ENCODE results near the gene EMB. TPM values are rescaled to one million over a fixed set of nuclear protein-coding genes. Genes with fewer than 3 reads are reported as not detected.
"Not testable (repeated sequence)": the region's sequence is repeated elsewhere in the genome, so short reads cannot be mapped to it uniquely, and the experiment has no call there.

The EMB gene
- total and polyA plus RNA-seq, 2 experiments from 2014 or later: 8.0 to 9.8 TPM

DNA sequence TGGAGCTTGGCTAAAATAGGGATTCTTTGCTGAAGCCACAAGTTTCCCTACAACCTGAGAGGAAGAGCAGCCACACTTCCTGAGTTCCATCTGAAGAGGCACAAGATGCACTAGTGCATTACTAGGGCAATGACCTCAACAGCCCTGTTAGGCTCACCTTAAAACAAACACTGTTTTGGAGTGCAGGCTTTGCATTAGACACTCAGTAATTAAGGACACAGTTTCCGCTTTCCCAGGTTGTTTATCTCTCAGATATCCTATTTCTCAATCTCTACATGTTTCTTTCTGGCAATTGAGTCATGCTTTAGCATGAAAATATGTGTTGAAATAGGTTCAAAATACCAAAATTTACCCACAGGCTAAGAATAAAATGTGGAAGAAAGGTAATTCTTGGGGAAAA is 34.2 kb downstream of the EMB start:
- H3K27ac ChIP-seq: no peak overlapping the region
- H3K4me2 ChIP-seq: no peak overlapping the region

DNA sequence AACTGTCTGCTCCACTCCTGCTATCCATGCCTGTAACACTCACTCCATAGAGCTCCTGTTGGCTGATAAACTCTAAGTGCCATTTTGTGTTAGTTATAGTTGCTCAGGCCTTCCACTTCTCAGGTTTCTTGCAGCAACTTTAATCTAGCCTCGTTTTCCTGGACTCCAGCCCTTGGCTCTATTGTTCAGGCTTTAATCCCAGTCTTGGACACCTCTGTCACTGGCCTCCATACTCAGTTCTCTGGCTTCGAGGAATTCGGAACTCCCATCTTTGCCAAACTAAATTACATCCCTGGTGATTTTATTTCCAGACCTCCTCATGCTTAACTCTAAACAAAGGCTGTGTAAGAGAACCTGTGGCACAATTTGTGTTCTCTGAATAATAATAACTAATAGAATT is 39.8 kb downstream of the EMB start:
- Histone ChIP-seq H4K20me1 (ENCODE audit: insufficient read depth, poor library complexity, severe bottlenecking) (no peaks in the 10 kb centered on the region), H3K4me1 (ENCODE audit: insufficient read depth) (no peaks in the 10 kb centered on the region), H3K27ac (no peak overlapping the region), H3K36me3 (replicated peaks; ENCODE audit: insufficient read depth, low read depth) (no peaks in the 10 kb centered on the region), H3K9me2 (replicated peaks; ENCODE audit: insufficient read depth) (no peaks in the 10 kb centered on the region), H2AFZ (no peak overlapping the region), H3K27me3 (no peaks in the 10 kb centered on the region), H3K79me2 (no peaks in the 10 kb centered on the region), H3K4me3 (no peak overlapping the region), H3K4me2 (no peak overlapping the region), H3K9me3 (ENCODE audit: low read depth) (no peaks in the 10 kb centered on the region)
- 83% methylated on average over 3 of the region's 3 CpGs for WGBS (ENCODE audit: low lambda C conversion rate, missing lambda C conversion rate)
- no peak for DNase-seq (ENCODE audit: low spot score)
- no peak for TF ChIP-seq EZH2phosphoT487 (IDR thresholded peaks at IDR 0.05; ENCODE audit: low read depth, severe bottlenecking, unreplicated experiment)
- TF ChIP-seq EZH2 (IDR thresholded peaks at IDR 0.05; ENCODE audit: borderline replicate concordance): no peak
- TF ChIP-seq, protein P1, sequence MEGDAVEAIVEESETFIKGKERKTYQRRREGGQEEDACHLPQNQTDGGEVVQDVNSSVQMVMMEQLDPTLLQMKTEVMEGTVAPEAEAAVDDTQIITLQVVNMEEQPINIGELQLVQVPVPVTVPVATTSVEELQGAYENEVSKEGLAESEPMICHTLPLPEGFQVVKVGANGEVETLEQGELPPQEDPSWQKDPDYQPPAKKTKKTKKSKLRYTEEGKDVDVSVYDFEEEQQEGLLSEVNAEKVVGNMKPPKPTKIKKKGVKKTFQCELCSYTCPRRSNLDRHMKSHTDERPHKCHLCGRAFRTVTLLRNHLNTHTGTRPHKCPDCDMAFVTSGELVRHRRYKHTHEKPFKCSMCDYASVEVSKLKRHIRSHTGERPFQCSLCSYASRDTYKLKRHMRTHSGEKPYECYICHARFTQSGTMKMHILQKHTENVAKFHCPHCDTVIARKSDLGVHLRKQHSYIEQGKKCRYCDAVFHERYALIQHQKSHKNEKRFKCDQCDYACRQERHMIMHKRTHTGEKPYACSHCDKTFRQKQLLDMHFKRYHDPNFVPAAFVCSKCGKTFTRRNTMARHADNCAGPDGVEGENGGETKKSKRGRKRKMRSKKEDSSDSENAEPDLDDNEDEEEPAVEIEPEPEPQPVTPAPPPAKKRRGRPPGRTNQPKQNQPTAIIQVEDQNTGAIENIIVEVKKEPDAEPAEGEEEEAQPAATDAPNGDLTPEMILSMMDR (IDR thresholded peaks at IDR 0.05; ENCODE audit: poor library complexity): no peak

More for the DNA sequence above, 34.2 kb downstream of the EMB start:
- no peak for TF ChIP-seq EZH2 (IDR thresholded peaks at IDR 0.05; ENCODE audit: borderline replicate concordance)
- TF ChIP-seq, protein P1 (IDR thresholded peaks at IDR 0.05; ENCODE audit: poor library complexity): no peak
- TF ChIP-seq EZH2phosphoT487 (IDR thresholded peaks at IDR 0.05; ENCODE audit: low read depth, severe bottlenecking, unreplicated experiment): no peak
- Histone ChIP-seq H3K9me2 (replicated peaks; ENCODE audit: insufficient read depth) (no peaks in the 10 kb centered on the region), H3K9me3 (ENCODE audit: low read depth) (no peaks in the 10 kb centered on the region), H3K4me1 (ENCODE audit: insufficient read depth) (no peaks in the 10 kb centered on the region), H3K36me3 (replicated peaks; ENCODE audit: insufficient read depth, low read depth) (no peaks in the 10 kb centered on the region), H3K27me3 (no peaks in the 10 kb centered on the region), H2AFZ (no peak overlapping the region), H4K20me1 (ENCODE audit: insufficient read depth, poor library complexity, severe bottlenecking) (no peaks in the 10 kb centered on the region), H3K79me2 (no peaks in the 10 kb centered on the region), H3K4me3 (no peak overlapping the region)
- WGBS (ENCODE audit: low lambda C conversion rate, missing lambda C conversion rate): 46% methylated on average over 1 of the region's 1 CpG
- DNase-seq (ENCODE audit: low spot score): no peak

DNA sequence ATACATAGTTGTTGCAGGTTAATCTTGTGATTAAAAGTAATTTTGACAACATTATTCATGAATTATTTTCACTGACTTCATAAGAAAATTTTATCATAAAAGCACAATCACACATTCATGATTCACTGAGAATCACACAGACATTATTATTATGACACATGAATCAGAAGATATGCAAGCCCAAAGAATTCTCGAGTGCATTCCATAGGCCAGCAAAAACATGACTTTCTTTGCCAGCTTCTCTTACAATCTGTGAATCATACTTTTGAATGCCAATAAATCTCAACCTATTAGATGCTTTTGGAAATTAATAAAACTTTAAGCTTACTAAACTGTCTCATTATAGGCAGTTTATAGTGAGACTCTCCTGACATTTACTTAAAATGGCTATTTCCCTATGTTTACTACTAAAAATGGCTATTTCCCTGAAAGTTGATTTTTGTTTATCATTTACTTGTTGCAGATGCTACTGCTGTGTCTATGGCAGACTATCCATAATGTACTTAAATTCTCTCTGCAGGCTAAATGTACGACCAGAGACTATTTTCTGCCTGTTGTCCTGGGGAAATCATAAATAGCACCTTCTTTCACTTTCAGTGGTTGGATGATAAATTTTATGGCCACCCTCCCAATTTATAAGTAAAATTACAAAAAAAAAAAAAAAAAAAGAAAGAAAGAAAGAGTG is 47.0 kb downstream of the EMB start:
- H3K4me3 ChIP-seq; H4K20me1 ChIP-seq (ENCODE audit: insufficient read depth, poor library complexity, severe bottlenecking); H3K27me3 ChIP-seq; H3K4me2 ChIP-seq; H3K79me2 ChIP-seq; H3K27ac ChIP-seq; H3K9me3 ChIP-seq (ENCODE audit: low read depth); H3K9me2 ChIP-seq (replicated peaks; ENCODE audit: insufficient read depth); H3K36me3 ChIP-seq (replicated peaks; ENCODE audit: insufficient read depth, low read depth); H3K4me1 ChIP-seq (ENCODE audit: insufficient read depth); DNase-seq (ENCODE audit: low spot score); H2AFZ ChIP-seq: not testable (repeated sequence)
- WGBS (ENCODE audit: low lambda C conversion rate, missing lambda C conversion rate): 83% methylated on average over 2 of the region's 2 CpGs

DNA sequence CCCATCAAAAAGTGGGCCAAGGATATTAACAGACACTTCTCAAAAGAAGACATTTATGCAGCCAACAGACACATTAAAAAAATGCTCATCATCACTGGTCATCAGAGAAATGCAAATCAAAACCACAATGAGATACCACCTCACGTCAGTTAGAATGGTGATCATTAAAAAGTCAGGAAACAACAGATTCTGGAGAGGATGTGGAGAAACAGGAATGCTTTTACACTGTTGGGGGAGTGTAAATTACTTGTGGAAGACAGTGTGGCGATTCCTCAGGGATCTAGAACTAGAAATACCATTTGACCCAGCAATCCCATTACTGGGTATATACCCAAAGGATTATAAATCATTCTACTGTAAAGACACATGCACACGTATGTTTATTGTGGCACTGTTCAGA is 48.8 kb downstream of the EMB start:
- not testable (repeated sequence) for H3K79me2 ChIP-seq; H3K9me2 ChIP-seq (replicated peaks; ENCODE audit: insufficient read depth); H3K27me3 ChIP-seq; H3K4me2 ChIP-seq; H2AFZ ChIP-seq; H4K20me1 ChIP-seq (ENCODE audit: insufficient read depth, poor library complexity, severe bottlenecking); H3K9me3 ChIP-seq (ENCODE audit: low read depth); H3K4me1 ChIP-seq (ENCODE audit: insufficient read depth); H3K27ac ChIP-seq; H3K4me3 ChIP-seq; DNase-seq (ENCODE audit: low spot score); H3K36me3 ChIP-seq (replicated peaks; ENCODE audit: insufficient read depth, low read depth)
- WGBS (ENCODE audit: low lambda C conversion rate, missing lambda C conversion rate): 96% methylated on average over 3 of the region's 3 CpGs

DNA sequence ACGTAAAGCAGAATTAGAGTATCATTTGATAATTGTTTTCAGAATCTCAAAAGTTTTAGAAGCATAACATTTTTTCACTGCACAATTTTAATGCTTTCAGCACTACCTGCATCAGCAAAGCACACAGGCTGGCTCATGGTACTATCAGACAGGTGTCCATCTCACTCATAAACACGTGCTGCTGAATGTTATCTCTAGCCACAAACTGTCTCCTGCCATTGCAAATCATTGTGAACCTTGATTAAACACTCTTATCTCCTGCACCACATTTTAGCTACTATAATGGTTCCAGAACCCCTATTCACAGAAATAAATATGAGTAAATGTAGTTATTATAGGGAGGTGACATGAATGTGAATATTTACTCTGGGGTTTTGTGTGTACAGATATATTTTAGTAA is 56.7 kb downstream of the EMB start:
- not testable (repeated sequence) for H3K27me3 ChIP-seq; H3K36me3 ChIP-seq (replicated peaks; ENCODE audit: insufficient read depth, low read depth); H3K4me2 ChIP-seq; H3K27ac ChIP-seq; H3K4me3 ChIP-seq; H3K9me3 ChIP-seq (ENCODE audit: low read depth); H2AFZ ChIP-seq; H4K20me1 ChIP-seq (ENCODE audit: insufficient read depth, poor library complexity, severe bottlenecking); H3K9me2 ChIP-seq (replicated peaks; ENCODE audit: insufficient read depth); H3K4me1 ChIP-seq (ENCODE audit: insufficient read depth); H3K79me2 ChIP-seq
- WGBS (ENCODE audit: low lambda C conversion rate, missing lambda C conversion rate): 66% methylated on average over 2 of the region's 2 CpGs
- DNase-seq (ENCODE audit: low spot score): peak; percentile 8

DNA sequence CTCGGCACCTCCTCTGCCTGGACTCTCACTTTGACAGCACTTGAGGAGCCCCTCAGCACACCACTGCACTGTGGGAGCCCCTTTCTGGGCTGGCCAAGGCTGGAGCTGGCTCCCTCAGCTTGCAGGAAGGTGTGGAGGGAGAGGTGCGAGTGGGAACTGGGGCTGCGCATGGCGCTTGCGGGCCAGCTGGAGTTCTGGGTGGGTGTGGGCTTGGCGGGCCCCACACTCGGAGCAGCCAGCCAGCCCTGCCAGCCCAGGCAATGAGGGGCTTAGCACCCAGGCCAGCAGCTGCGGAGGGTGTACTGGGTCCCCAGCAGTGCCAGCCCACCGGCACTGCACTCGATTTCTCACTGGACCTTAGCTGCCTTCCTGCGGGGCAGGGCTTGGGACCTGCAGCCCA is 64.4 kb downstream of the EMB start:
- H3K4me3 ChIP-seq; H2AFZ ChIP-seq; H3K9me3 ChIP-seq (ENCODE audit: low read depth); H4K20me1 ChIP-seq (ENCODE audit: insufficient read depth, poor library complexity, severe bottlenecking); H3K27ac ChIP-seq; H3K79me2 ChIP-seq; H3K27me3 ChIP-seq; H3K36me3 ChIP-seq (replicated peaks; ENCODE audit: insufficient read depth, low read depth); H3K4me2 ChIP-seq; DNase-seq (ENCODE audit: low spot score); H3K4me1 ChIP-seq (ENCODE audit: insufficient read depth); H3K9me2 ChIP-seq (replicated peaks; ENCODE audit: insufficient read depth): not testable (repeated sequence)
- WGBS (ENCODE audit: low lambda C conversion rate, missing lambda C conversion rate): 89% methylated on average over 11 of the region's 11 CpGs

DNA sequence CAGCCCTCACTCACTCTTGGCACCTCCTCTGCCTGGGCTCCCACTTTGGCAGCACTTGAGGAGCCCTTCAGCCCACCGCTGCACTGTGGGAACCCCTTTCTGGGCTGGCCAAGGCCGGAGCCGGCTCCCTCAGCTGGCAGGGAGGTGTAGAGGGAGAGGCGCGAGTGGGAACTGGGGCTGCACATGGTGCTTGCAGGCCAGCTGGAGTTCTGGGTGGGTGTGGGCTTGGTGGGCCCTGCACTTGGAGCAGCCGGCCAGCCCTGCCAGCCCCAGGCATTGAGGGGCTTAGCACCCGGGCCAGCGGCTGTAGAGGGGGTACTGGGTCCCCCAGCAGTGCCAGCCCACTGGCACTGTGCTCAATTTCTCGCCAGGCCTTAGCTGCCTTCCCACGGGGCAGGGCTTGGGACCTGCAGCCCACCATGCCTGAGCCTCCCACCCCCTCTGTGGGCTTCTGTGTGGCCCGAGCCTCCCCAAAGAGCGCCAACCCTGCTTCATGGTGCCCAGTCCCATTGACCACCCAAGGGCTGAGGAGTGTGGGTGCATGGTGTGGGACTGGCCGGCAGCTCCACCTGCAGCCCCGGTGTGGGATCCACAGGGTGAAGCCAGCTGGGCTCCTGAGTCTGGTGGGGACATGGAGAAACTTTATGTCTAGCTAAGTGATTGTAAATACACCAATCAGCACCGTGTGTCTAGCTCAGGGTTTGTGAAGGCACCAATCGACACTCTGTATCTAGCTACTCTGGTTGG is 71.6 kb downstream of the EMB start:
- not testable (repeated sequence) for H3K4me1 ChIP-seq (ENCODE audit: insufficient read depth); H2AFZ ChIP-seq; H3K9me2 ChIP-seq (replicated peaks; ENCODE audit: insufficient read depth); H3K36me3 ChIP-seq (replicated peaks; ENCODE audit: insufficient read depth, low read depth); H3K9me3 ChIP-seq (ENCODE audit: low read depth); H3K4me3 ChIP-seq; DNase-seq (ENCODE audit: low spot score); H3K79me2 ChIP-seq; H3K4me2 ChIP-seq; H4K20me1 ChIP-seq (ENCODE audit: insufficient read depth, poor library complexity, severe bottlenecking); H3K27ac ChIP-seq; H3K27me3 ChIP-seq
- WGBS (ENCODE audit: low lambda C conversion rate, missing lambda C conversion rate): 82% methylated on average over 15 of the region's 16 CpGs

Data from hepatocyte (in vitro differentiated cells).